GM12878 (cell line): Measurements from ENCODE around the gene ETV2. TPM values are rescaled to one million over a fixed set of nuclear protein-coding genes. Genes with fewer than 3 reads are reported as not detected.
"Not testable (repeated sequence)": the region's sequence is repeated elsewhere in the genome, so short reads cannot be mapped to it uniquely, and the experiment has no call there.

ENCODE experiments used
- ATAC-seq: fragments of 200-7000 bp; cut with Tn5 transposase; 3 replicates; pipeline ENCODE4 v1.9.1; 2020; ENCODE audit warnings: mild to moderate bottlenecking, moderate library complexity
- BruUV-seq: library from RNA; stranded (reverse); fragments of 400-500 nt; replicated peaks from 2 replicates; lab custom pipeline; 2021; lab: Mats Ljungman, UMichigan
- CTCF ChIA-PET: fragments of 300-600 bp; sonication (Branson Sonifier 250); formaldehyde crosslinking; extraction: SDS; loops from one replicate; lab custom pipeline; 2021; ENCODE audit warnings: inconsistent platforms; lab: Yijun Ruan, JAX
- POLR2A ChIA-PET: fragments of 350-600 bp; formaldehyde crosslinking; extraction: SDS; loops from one replicate; lab custom pipeline; 2021; ENCODE audit warnings: inconsistent platforms; lab: Charles Lee
- RAD21 ChIA-PET: fragments of 300-600 bp; sonication (Branson Sonifier 250); formaldehyde crosslinking; loops from one replicate; lab custom pipeline; 2023; ENCODE audit warnings: antibody characterized with exemption; ENCODE audit not compliant: unreplicated experiment; lab: Charles Lee
- SMC1A ChIA-PET: fragments of 300-600 bp; sonication (Branson Sonifier 250); formaldehyde crosslinking; loops from one replicate; lab custom pipeline; 2023; ENCODE audit not compliant: unreplicated experiment, uncharacterized antibody; lab: Charles Lee
- DNase-seq: peaks from one replicate; pipeline ENCODE4 v3.0.0-alpha.2; 2011; ENCODE audit warnings: low read depth, low spot score
- FAIRE-seq: peaks from 3 replicates; lab custom pipeline; 2011; peaks lifted over from hg19 to GRCh38; lab: Jason Lieb, UNC
- H2AFZ ChIP-seq: 2 replicates; pipeline ENCODE4 v1.6.0; 2011; ENCODE audit warnings: low read depth, low read length, control low read depth; ENCODE audit not compliant: control insufficient read depth
- H3K27ac ChIP-seq: 2 replicates; pipeline ENCODE4 v1.5.1; 2011; ENCODE audit warnings: control low read depth; ENCODE audit not compliant: control insufficient read depth, insufficient read depth
- H3K27me3 ChIP-seq, 2 experiments: replicated peaks in 1 of 2; 2 replicates each; pipeline versions ENCODE4 v1.6.0 to v1.6.1; 2011; ENCODE audit warnings: low read length in 1 of 2; ENCODE audit not compliant: control insufficient read depth in 2 of 2, insufficient read depth in 2 of 2
- H3K36me3 ChIP-seq, 2 experiments: 2 replicates each; pipeline ENCODE4 v1.5.1; 2011; ENCODE audit warnings: low read length in 1 of 2; ENCODE audit not compliant: control insufficient read depth in 2 of 2, insufficient read depth in 2 of 2
- H3K4me1 ChIP-seq: 2 replicates; pipeline ENCODE4 v1.6.1; 2011; ENCODE audit warnings: mild to moderate bottlenecking, low read length, moderate library complexity, mixed read lengths; ENCODE audit not compliant: control insufficient read depth, insufficient read depth
- H3K4me2 ChIP-seq: 2 replicates; pipeline ENCODE4 v1.6.0; 2011; ENCODE audit warnings: control low read depth; ENCODE audit not compliant: control insufficient read depth, insufficient read depth
- H3K4me3 ChIP-seq: fragments of 200-600 bp; sonication (generic); 2 replicates; pipeline ENCODE4 v1.5.1; 2016
- H3K79me2 ChIP-seq: 2 replicates; pipeline ENCODE4 v1.6.0; 2011; ENCODE audit warnings: low read length; ENCODE audit not compliant: control insufficient read depth, insufficient read depth
- H3K9ac ChIP-seq: 2 replicates; pipeline ENCODE4 v1.8.0; 2011; ENCODE audit warnings: low read length, control low read depth, mixed read lengths; ENCODE audit not compliant: control insufficient read depth, insufficient read depth
- H3K9me3 ChIP-seq: replicated peaks from 3 replicates; pipeline ENCODE4 v1.5.1; 2011; ENCODE audit warnings: mild to moderate bottlenecking, low read length; ENCODE audit not compliant: control insufficient read depth, insufficient read depth
- H4K20me1 ChIP-seq: 2 replicates; pipeline ENCODE4 v1.6.0; 2011; ENCODE audit not compliant: control insufficient read depth, insufficient read depth
- JUND ChIP-seq: IDR thresholded peaks from 2 replicates; pipeline ENCODE4 v1.6.1; 2012; ENCODE audit warnings: low read depth, mild to moderate bottlenecking, low read length, improper control_type of control experiment, moderate library complexity
- WGBS: methylation state at CpG from one replicate; pipeline ENCODE4 v1.1.6; 2016; ENCODE audit warnings: low lambda C conversion rate; ENCODE audit not compliant: insufficient replicate concordance, insufficient coverage; ENCODE audit errors: missing lambda C conversion rate; 5-methylcytosine and 5-hydroxymethylcytosine counted together
- in situ Hi-C: fragments of 300-500 bp; cut with MboI; formaldehyde crosslinking; loops from 9 replicates; pipeline ENCODE4 v1.14.3; 2018; ENCODE audit warnings: mixed read lengths
- intact Hi-C: fragments of 100-400 bp; cut with micrococcal nuclease; formaldehyde crosslinking; loops from one replicate; pipeline ENCODE4 v1.14.2; 2022; ENCODE audit not compliant: unreplicated experiment
- polyA plus RNA-seq, 11 experiments: library from polyadenylated mRNA; depleted of rRNA in 4 of 11; unstranded in 6 of 11; stranded (reverse) in 5 of 11; fragments of >200 nt; fragmentation: Nextera tagmentation in 4 of 11; fragmentation: Illumina TruSeq in 1 of 11; extraction: Ambion mirVana in 4 of 11; extraction: Trizol in 1 of 11; gene quantifications; 1 replicate in 1 of 11; 2 replicates in 10 of 11; pipeline versions ENCODE4 v1.2.1 to v1.2.3, GENCODE V29; 2011 to 2016; ENCODE audit warnings: inconsistent platforms in 2 of 11, missing spikeins in 2 of 11, low read depth in 1 of 11
- total RNA-seq, 4 experiments: library from RNA; depleted of rRNA in 3 of 4; stranded (reverse); fragments of >200 nt in 3 of 4; fragmentation: Illumina TruSeq in 1 of 4; extraction: Trizol in 1 of 4; gene quantifications; 2 replicates each; pipeline versions ENCODE4 v1.2.1 to v1.2.3, GENCODE V29; 2013 to 2021

The ETV2 gene
- total and polyA plus RNA-seq, 10 of the 15 experiments (the other 5 are each of a cell fraction or from before 2014, with no cell fraction given): 0.10 to 1.4 (median 0.54) TPM; not detected in 1

DNA sequence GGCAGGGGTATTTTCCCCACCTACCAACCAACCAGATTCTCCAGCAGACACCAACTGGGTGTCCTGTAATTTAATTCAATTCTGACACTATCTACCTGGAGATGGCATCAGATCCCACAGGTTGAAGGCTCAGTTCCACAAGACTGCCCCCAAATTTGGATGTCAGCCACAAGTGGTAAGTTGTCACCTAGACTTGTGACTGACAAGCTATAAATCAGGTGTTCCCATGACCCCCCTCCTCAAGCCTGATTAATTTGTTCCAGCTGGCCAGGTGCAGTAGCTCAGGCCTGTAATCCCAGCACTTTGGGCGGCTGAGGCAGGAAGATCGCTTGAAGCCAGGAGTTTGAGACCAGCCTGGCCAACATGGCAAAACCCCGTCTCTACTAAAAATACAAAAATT, 39.6 kb upstream of the ETV2 start:
- Histone ChIP-seq H3K27ac (no peak overlapping the region), H3K4me3 (no peak overlapping the region), H4K20me1 (no peaks in the 10 kb centered on the region), H3K9ac (no peak overlapping the region), H3K4me1 (no peaks in the 10 kb centered on the region), H2AFZ (no peak overlapping the region), H3K9me3 (no peaks in the 10 kb centered on the region; the same call in 2 of the 3 replicates), H3K27me3 (no peaks in the 10 kb centered on the region; a peak in 1 of 4 replicates), H3K4me2 (no peak overlapping the region), H3K36me3 (no peaks in the 10 kb centered on the region), H3K79me2 (no peaks in the 10 kb centered on the region)
- POLR2A ChIA-PET: interaction anchor here (0.6 kb wide), 1 partner anchor 602 kb away, joined by 5 read pairs; no protein-coding TSS in a partner anchor
- CTCF ChIA-PET: interaction anchor here (0.7 to 1.4 kb wide), 2 partner anchors 8 to 53 kb away, joined by 3 to 4 read pairs; no protein-coding TSS in a partner anchor
- TF ChIP-seq JUND: no peak
- DNase-seq (no peak), ATAC-seq (no peak), FAIRE-seq (no peak)
- SMC1A ChIA-PET: interaction anchor here (1.0 to 1.3 kb wide), 3 partner anchors 11 to 110 kb away, joined by 3 to 4 read pairs (median 3); no protein-coding TSS in a partner anchor
- WGBS: 75% methylated on average over 3 of the region's 3 CpGs
- BruUV-seq: no TSS peak
- RAD21 ChIA-PET: no interaction called here
- in situ Hi-C loops: no loop called here
- intact Hi-C loops: no loop called here

- intact Hi-C loops, H3K36me3 ChIP-seq, RAD21 ChIA-PET, H3K9me3 ChIP-seq, H3K79me2 ChIP-seq, H4K20me1 ChIP-seq, H2AFZ ChIP-seq, H3K27ac ChIP-seq, H3K27me3 ChIP-seq, FAIRE-seq, H3K4me1 ChIP-seq, in situ Hi-C loops, DNase-seq, H3K4me3 ChIP-seq, ATAC-seq, CTCF ChIA-PET, BruUV-seq, H3K4me2 ChIP-seq, H3K9ac ChIP-seq: not testable (repeated sequence)
- SMC1A ChIA-PET: interaction anchor here (1.6 kb wide), 1 partner anchor 45 kb away, joined by 3 read pairs; no protein-coding TSS in a partner anchor
- 74% methylated on average over 4 of the region's 4 CpGs for WGBS
- POLR2A ChIA-PET: interaction anchor here (1.1 kb wide), 1 partner anchor 9 kb away, joined by 3 read pairs; no protein-coding TSS in a partner anchor
Measured at GRCh38 chr19:35604436-35604835, 37.1 kb upstream of the ETV2 start.

DNA sequence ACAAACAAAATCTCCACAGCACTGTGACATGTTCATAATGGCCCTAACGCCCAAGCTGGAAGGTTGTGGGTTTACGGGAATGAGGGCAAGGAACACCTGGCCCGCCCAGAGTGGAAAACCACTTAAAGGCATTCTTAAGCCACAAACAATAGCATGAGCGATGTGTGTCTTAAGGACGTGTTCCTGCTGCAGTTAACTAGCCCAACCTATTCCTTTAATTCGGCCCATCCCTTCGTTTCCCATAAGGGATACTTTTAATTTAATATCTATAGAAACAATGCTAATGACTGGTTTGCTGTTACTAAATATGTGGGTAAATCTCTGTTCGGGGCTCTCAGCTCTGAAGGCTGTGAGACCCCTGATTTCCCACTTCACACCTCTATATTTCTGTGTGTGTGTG, 34.4 kb upstream of the ETV2 start:
- H3K27ac ChIP-seq, H2AFZ ChIP-seq, intact Hi-C loops, H3K9ac ChIP-seq, H3K79me2 ChIP-seq, H3K36me3 ChIP-seq, in situ Hi-C loops, BruUV-seq, H3K27me3 ChIP-seq, H4K20me1 ChIP-seq, DNase-seq, FAIRE-seq, H3K9me3 ChIP-seq, ATAC-seq, H3K4me3 ChIP-seq, H3K4me2 ChIP-seq: not testable (repeated sequence)
- 71% methylated on average over 8 of the region's 8 CpGs for WGBS
- ChIA-PET POLR2A (interaction anchor here (1.3 kb wide), 1 partner anchor 9 kb away, joined by 5 read pairs; no protein-coding TSS in a partner anchor), CTCF (interaction anchor here (1.6 to 3.0 kb wide), 2 partner anchors 58 to 97 kb away, joined by 5 to 10 read pairs; no protein-coding TSS in a partner anchor), RAD21 (interaction anchor here (3.1 kb wide), 1 partner anchor 9 kb away, joined by 11 read pairs; no protein-coding TSS in a partner anchor), SMC1A (interaction anchor here (2.2 kb wide), 1 partner anchor 9 kb away, joined by 14 read pairs; no protein-coding TSS in a partner anchor)
- H3K4me1 ChIP-seq: peaks cover 16% of the 10 kb centered on the region
